Left ventricle myocardium inferior (tissue), 1 donor: ENCODE results near the gene PCMTD2. TPM values are rescaled to one million over a fixed set of nuclear protein-coding genes. Genes with fewer than 3 reads are reported as not detected.

Source experiments
- DNase-seq: peaks from one replicate; pipeline ENCODE4 v3.0.0-alpha.2; 2020
- H3K27ac ChIP-seq: fragments of 200-600 bp; replicated peaks from 2 replicates; pipeline ENCODE4 v1.8.0; 2021
- H3K27me3 ChIP-seq: fragments of 200-600 bp; 2 replicates; pipeline ENCODE4 v1.8.0; 2021; ENCODE audit warnings: low read depth
- H3K36me3 ChIP-seq: fragments of 200-600 bp; 2 replicates; pipeline ENCODE4 v1.8.0; 2021
- H3K4me1 ChIP-seq: fragments of 200-600 bp; 2 replicates; pipeline ENCODE4 v1.8.0; 2021
- H3K4me3 ChIP-seq: fragments of 200-600 bp; 2 replicates; pipeline ENCODE4 v1.8.0; 2021; ENCODE audit warnings: mild to moderate bottlenecking, moderate library complexity
- H3K9me3 ChIP-seq: fragments of 200-600 bp; replicated peaks from 2 replicates; pipeline ENCODE4 v1.8.0; 2021
- intact Hi-C: fragments of 100-400 bp; cut with micrococcal nuclease; formaldehyde crosslinking; loops from one replicate; pipeline ENCODE4 v1.11.0; 2022
- long read RNA-seq: library from polyadenylated mRNA; unstranded; transcript quantifications from one replicate; pipeline ENCODE4 v2.0.0, GENCODE V29; 2021
- total RNA-seq: library from RNA; stranded (reverse); fragmentation: NEBNext Ultra II Directional; extraction: Animal tissue kit (Norgen Biotek cat#: 25700); gene quantifications from one replicate; pipeline ENCODE4 v1.2.1, GENCODE V29; 2021
- TF ChIP-seq, protein P1 (sequence below): fragments of 200-600 bp; IDR thresholded peaks from 2 replicates; pipeline ENCODE4 v1.8.0; 2021; ENCODE audit warnings: antibody characterized with exemption, mild to moderate bottlenecking, borderline replicate concordance
- donor health status: DM: no; HTN: yes; CAD: no; lungs with severe emphysema.

Gene PCMTD2
- total RNA-seq: 62.9 TPM
- long read RNA-seq, transcript PCMTD2-204 (6 exons, 3,212 nt): minor isoform, 12 of 150 reads
- long read RNA-seq, transcript PCMTD2-203 (6 exons, 3,843 nt): major isoform, 102 of 150 reads
- long read RNA-seq, partial matches to known transcripts: 19 of 150 reads
- long read RNA-seq, other reads (novel, unspliced or antisense): 17 of 150 reads

DNA sequence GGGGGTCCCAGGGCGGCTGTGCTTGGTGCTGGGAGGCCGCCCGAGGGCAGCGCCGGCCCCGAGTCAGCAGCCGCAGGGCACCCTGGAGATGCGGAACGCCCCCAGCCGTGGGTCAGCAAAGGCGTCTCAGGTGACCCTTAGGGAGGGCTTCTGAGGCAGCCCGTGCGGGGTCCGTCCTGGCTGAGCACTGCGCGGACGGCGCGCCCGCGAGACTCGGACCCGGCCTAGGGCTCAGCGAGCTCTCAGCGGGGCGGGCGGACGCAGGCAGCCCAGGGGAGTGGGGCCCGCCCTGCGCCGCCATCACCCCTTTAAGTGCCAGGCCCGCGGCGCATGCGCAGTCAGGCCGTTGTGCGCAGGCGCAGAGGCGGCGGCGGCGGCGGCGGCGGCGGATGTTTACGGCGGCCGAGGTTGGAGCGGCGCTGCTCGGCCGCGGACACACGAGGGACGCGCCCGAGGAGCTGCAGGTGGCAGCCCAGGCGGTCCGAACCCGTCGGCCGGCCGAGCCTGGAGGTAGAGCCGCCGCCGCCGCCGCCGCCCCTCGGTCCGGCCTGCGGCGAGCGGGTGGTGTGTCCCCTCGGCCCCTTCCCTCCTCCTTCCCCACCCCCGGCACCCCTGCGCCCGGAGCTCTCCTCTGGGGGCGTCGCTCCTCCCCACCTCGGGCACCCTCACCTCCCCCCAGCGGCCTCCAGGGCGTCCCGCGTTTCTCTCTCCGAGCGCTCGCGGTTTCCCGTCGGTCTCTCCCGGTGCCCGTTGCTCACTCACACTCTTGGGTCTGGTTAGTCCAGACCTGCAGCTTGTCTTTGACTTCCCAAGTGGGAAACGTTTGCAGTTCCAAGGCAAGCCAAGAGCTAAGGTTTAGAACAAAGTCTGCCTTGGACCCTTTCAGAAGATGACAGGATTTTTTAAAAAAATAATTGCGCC lies at the start of gene PCMTD2:
PCMTD2 (plus strand) TSS at position 388 of the 921 bp plus-strand sequence. CDS start 4,218 bp downstream, outside the sequence.
- Histone ChIP-seq H3K27ac (peak within 1 kb of the TSS; percentile 96), H3K9me3 (no peaks in the 10 kb centered on the region), H3K4me3 (peak within 1 kb of the TSS; percentile 86), H3K4me1 (peaks cover 54% of the 10 kb centered on the region), H3K27me3 (no peaks in the 10 kb centered on the region), H3K36me3 (no peaks in the 10 kb centered on the region)
- TF ChIP-seq, protein P1, sequence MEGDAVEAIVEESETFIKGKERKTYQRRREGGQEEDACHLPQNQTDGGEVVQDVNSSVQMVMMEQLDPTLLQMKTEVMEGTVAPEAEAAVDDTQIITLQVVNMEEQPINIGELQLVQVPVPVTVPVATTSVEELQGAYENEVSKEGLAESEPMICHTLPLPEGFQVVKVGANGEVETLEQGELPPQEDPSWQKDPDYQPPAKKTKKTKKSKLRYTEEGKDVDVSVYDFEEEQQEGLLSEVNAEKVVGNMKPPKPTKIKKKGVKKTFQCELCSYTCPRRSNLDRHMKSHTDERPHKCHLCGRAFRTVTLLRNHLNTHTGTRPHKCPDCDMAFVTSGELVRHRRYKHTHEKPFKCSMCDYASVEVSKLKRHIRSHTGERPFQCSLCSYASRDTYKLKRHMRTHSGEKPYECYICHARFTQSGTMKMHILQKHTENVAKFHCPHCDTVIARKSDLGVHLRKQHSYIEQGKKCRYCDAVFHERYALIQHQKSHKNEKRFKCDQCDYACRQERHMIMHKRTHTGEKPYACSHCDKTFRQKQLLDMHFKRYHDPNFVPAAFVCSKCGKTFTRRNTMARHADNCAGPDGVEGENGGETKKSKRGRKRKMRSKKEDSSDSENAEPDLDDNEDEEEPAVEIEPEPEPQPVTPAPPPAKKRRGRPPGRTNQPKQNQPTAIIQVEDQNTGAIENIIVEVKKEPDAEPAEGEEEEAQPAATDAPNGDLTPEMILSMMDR: peak; percentile 8
- DNase-seq: peak; percentile 83
- intact Hi-C loops: no loop called here

DNA sequence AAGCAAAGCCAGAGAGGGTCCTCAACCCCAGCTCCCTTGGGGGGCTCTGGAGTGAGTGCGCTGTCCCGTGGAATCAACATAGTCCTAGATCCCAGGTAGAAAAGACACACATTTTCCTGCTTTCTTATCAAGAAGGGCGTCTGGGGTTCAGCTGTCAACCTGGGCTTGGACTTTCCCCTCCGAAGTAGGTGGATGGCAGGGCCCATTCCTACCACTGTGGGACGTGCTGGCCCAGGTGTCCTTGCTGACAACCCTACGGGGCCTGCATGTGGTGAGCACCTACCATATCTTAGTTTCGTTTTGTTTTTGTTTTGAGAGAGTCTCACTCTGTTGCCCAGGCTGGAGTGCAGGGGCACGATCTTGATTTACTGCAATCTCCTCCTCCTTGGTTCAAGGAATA lies 48.9 kb upstream of the PCMTD2 start:
- TF ChIP-seq, protein P1: no peak
- Histone ChIP-seq H3K4me1 (peaks cover 1% of the 10 kb centered on the region), H3K4me3 (no peak overlapping the region), H3K9me3 (no peaks in the 10 kb centered on the region), H3K27me3 (peaks cover 33% of the 10 kb centered on the region), H3K36me3 (no peaks in the 10 kb centered on the region), H3K27ac (no peak overlapping the region)
- DNase-seq: no peak
- intact Hi-C loops: no loop called here

DNA sequence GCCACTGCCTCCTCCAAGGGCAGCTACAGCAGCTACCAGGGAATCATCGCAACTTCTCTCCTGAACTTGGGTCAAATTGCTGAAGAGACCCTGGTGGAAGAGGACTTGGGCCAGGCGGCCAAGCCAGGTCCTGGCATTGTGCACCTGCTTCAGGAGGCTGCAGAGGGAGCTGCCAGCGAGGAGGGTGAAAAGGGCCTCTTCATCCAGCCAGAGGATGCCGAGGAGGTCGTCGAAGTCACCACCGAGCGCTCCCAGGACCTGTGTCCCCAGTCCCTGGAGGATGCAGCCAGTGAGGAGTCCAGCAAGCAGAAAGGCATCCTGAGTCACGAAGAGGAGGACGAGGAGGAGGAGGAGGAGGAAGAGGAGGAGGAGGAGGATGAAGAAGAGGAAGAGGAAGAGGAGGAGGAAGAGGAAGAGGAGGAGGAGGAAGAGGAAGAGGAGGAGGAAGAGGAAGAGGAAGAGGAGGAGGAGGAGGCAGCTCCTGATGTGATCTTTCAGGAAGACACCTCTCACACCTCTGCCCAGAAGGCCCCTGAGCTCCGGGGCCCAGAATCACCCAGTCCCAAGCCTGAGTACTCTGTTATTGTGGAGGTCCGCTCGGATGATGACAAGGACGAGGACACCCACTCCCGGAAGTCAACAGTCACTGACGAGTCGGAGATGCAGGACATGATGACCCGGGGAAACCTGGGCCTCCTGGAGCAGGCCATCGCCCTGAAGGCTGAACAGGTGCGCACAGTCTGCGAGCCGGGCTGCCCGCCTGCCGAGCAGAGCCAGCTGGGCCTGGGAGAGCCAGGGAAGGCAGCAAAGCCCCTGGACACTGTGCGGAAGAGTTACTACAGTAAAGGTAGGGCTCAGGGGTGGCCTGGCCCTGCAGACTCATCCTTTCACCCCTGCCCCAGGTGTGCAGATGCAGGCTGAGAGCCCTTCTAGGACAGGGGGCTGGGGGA lies 47.6 kb upstream of the PCMTD2 start:
- H3K9me3 ChIP-seq: no peaks in the 10 kb centered on the region
- DNase-seq: no peak
- H3K4me3 ChIP-seq: no peak overlapping the region
- TF ChIP-seq, protein P1: no peak
- peaks cover 25% of the 10 kb centered on the region for H3K27me3 ChIP-seq
- no peaks in the 10 kb centered on the region for H3K36me3 ChIP-seq
- no peak overlapping the region for H3K27ac ChIP-seq
- peaks cover 13% of the 10 kb centered on the region for H3K4me1 ChIP-seq
- intact Hi-C loops: no loop called here

DNA sequence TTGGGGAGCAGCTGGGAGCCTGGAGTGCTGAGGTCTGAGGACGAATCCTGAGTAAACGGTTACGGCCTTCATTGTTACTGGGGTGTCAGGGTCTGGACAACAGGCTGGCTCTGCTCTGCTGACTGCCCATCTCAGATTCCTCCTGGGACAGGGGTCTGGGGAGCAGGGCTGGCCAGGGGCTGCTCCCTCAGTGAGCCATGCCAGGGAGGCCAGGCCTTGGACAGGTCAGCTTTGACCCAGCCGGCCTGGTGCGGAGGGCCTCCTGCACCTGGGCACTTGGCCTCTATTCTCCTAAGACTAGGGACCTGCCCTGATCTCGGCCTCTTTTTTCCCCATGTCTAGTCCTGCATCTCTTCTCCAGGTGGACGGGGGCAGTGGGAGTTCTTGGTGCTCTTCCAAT lies 46.4 kb upstream of the PCMTD2 start:
- H3K4me1 ChIP-seq: peaks cover 26% of the 10 kb centered on the region
- intact Hi-C loops: no loop called here
- no peak overlapping the region for H3K4me3 ChIP-seq
- DNase-seq: no peak
- no peaks in the 10 kb centered on the region for H3K36me3 ChIP-seq
- TF ChIP-seq, protein P1: no peak
- H3K27me3 ChIP-seq: peaks cover 18% of the 10 kb centered on the region
- no peaks in the 10 kb centered on the region for H3K9me3 ChIP-seq
- no peak overlapping the region for H3K27ac ChIP-seq
